HEK293T (cell line): ENCODE data around the gene CDKN2AIPNL.
"Not testable (repeated sequence)": the region's sequence is repeated elsewhere in the genome, so short reads cannot be mapped to it uniquely, and the experiment has no call there.

ENCODE experiments used
- CTCF ChIA-PET: fragments of 350-600 bp; formaldehyde crosslinking; extraction: SDS; loops from one replicate; lab custom pipeline; 2021; ENCODE audit warnings: antibody characterized with exemption, inconsistent platforms; lab: Yijun Ruan, JAX
- POLR2A ChIA-PET: fragments of 350-600 bp; formaldehyde crosslinking; extraction: SDS; loops from one replicate; lab custom pipeline; 2020; ENCODE audit warnings: antibody characterized with exemption, inconsistent platforms; lab: Yijun Ruan, JAX
- DNase-seq: peaks from one replicate; pipeline ENCODE4 v3.0.0; 2012; ENCODE audit warnings: mixed read lengths; ENCODE audit errors: extremely low spot score
- ARNT ChIP-seq: fragments of 450-650 bp; IDR thresholded peaks from 2 replicates; pipeline ENCODE4 v1.6.1; 2017; ENCODE audit warnings: mild to moderate bottlenecking
- BHLHE40 ChIP-seq: fragments of 450-650 bp; IDR thresholded peaks from 2 replicates; pipeline ENCODE4 v1.6.1; 2016; ENCODE audit warnings: mild to moderate bottlenecking, moderate library complexity, borderline replicate concordance
- CTBP1 ChIP-seq: fragments of 450-650 bp; IDR thresholded peaks from 2 replicates; pipeline ENCODE4 v1.6.1; 2016; ENCODE audit warnings: borderline replicate concordance
- ELF4 ChIP-seq: fragments of 450-650 bp; IDR thresholded peaks from 2 replicates; pipeline ENCODE4 v1.6.1; 2017; ENCODE audit warnings: antibody characterized with exemption
- FOXA1 ChIP-seq: fragments of 450-650 bp; IDR thresholded peaks from 2 replicates; pipeline ENCODE4 v1.6.1; 2016; ENCODE audit warnings: mild to moderate bottlenecking
- FOXK2 ChIP-seq: fragments of 450-650 bp; IDR thresholded peaks from 2 replicates; pipeline ENCODE4 v1.6.1; 2016; ENCODE audit warnings: mild to moderate bottlenecking
- FOXM1 ChIP-seq: fragments of 450-650 bp; IDR thresholded peaks from 2 replicates; pipeline ENCODE4 v1.6.1; 2017; ENCODE audit warnings: mild to moderate bottlenecking, borderline replicate concordance
- HDGF ChIP-seq: fragments of 450-650 bp; IDR thresholded peaks from 2 replicates; pipeline ENCODE4 v1.6.1; 2017; ENCODE audit warnings: antibody characterized with exemption, borderline replicate concordance
- L3MBTL2 ChIP-seq: fragments of 450-650 bp; conservative IDR thresholded peaks from 2 replicates; pipeline ENCODE4 v1.6.1; 2016; ENCODE audit warnings: mild to moderate bottlenecking
- LEF1 ChIP-seq: fragments of 450-650 bp; IDR thresholded peaks from 2 replicates; pipeline ENCODE4 v1.6.1; 2017; ENCODE audit warnings: mild to moderate bottlenecking, borderline replicate concordance
- NFRKB ChIP-seq: fragments of 450-650 bp; IDR thresholded peaks from 2 replicates; pipeline ENCODE4 v1.6.1; 2016; ENCODE audit warnings: mild to moderate bottlenecking, moderate library complexity
- SP1 ChIP-seq: fragments of 450-650 bp; IDR thresholded peaks from 2 replicates; pipeline ENCODE4 v1.6.1; 2017
- SUZ12 ChIP-seq: fragments of 450-650 bp; IDR thresholded peaks from 2 replicates; pipeline ENCODE4 v1.6.1; 2016; ENCODE audit warnings: mild to moderate bottlenecking
- TARDBP ChIP-seq: fragments of 450-650 bp; IDR thresholded peaks from 2 replicates; pipeline ENCODE4 v1.6.1; 2016
- ZNF384 ChIP-seq: fragments of 450-650 bp; IDR thresholded peaks from 2 replicates; pipeline ENCODE4 v1.6.1; 2016
- TF ChIP-seq, protein P1 (sequence below): fragments of 450-650 bp; IDR thresholded peaks from 2 replicates; pipeline ENCODE4 v1.6.1; 2016

Gene CDKN2AIPNL

DNA sequence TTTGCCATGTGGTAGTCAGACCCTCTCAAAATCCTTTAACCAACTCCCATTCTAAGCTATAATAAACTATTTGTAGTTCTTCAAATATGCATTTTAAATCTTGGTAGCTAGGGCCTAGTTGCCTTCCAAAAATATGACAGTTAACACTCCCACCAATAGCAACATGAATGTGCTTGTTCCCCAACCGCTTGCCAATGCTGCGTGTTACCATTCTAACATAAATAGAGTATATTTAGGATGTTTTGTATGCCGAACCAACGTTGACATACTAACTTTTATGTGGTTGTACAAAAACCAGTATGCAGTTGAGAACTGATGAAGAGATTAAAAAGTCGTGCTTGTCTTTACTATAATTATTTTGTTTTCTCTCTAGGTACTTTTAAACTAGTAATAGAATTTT lies 31.3 kb downstream of the CDKN2AIPNL start:
- ChIA-PET CTCF (no interaction called here), POLR2A (interaction anchor here (1.9 kb wide), 1 partner anchor 8 kb away, joined by 7 read pairs; no protein-coding TSS in a partner anchor)
- TF ChIP-seq BHLHE40 (no peak), NFRKB (no peak), ELF4 (no peak), LEF1 (no peak), ARNT (no peak), FOXM1 (no peak)
- TF ChIP-seq, protein P1, sequence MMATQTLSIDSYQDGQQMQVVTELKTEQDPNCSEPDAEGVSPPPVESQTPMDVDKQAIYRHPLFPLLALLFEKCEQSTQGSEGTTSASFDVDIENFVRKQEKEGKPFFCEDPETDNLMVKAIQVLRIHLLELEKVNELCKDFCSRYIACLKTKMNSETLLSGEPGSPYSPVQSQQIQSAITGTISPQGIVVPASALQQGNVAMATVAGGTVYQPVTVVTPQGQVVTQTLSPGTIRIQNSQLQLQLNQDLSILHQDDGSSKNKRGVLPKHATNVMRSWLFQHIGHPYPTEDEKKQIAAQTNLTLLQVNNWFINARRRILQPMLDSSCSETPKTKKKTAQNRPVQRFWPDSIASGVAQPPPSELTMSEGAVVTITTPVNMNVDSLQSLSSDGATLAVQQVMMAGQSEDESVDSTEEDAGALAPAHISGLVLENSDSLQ = no peak
- no peak for DNase-seq

DNA sequence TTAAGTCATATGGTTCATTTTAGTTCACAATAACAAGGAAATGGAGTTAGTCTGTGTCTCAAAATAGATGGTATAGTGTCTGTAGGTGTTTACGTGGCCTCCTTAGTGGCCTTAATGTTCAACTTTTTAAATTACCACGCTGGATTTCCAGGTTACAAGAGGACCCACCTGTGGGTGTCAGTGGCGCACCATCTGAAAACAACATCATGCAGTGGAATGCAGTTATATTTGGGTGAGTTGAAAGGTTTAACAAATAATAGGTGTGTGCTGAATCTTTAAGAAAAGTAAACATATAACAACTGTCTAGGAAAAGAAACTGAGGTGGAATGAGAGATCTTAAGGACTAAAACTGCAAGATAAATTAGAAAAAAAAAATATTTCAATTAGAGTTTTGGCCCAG lies 37.4 kb downstream of the CDKN2AIPNL start:
- ChIA-PET POLR2A (no interaction called here), CTCF (no interaction called here)
- DNase-seq = no peak
- TF ChIP-seq BHLHE40 = no peak
- TF ChIP-seq FOXK2 = no peak
- TF ChIP-seq, protein P1 = no peak
- no peak for TF ChIP-seq LEF1
- no peak for TF ChIP-seq CTBP1
- TF ChIP-seq L3MBTL2 = no peak
- no peak for TF ChIP-seq SUZ12
- no peak for TF ChIP-seq FOXA1
- TF ChIP-seq ARNT = no peak
- no peak for TF ChIP-seq SP1
- TF ChIP-seq ZNF384 = no peak
- no peak for TF ChIP-seq HDGF
- TF ChIP-seq TARDBP = no peak
- no peak for TF ChIP-seq ELF4
- no peak for TF ChIP-seq FOXM1
- TF ChIP-seq NFRKB = no peak

DNA sequence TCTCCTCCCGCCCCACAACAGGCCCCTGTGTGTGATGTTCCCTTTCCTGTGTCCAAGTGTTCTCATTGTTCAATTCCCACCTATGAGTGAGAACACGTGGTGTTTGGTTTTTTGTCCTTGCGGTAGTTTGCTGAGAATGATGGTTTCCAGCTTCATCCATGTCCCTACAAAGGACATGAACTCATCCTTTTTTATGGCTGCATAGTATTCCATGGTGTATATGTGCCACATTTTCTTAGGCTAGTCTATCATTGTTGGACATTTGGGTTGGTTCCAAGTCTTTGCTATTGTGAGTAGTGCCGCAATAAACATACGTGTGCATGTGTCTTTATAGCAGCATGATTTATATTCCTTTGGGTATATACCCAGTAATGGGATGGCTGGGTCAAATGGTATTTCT lies 38.0 kb downstream of the CDKN2AIPNL start:
- DNase-seq, CTCF ChIA-PET, POLR2A ChIA-PET: not testable (repeated sequence)

DNA sequence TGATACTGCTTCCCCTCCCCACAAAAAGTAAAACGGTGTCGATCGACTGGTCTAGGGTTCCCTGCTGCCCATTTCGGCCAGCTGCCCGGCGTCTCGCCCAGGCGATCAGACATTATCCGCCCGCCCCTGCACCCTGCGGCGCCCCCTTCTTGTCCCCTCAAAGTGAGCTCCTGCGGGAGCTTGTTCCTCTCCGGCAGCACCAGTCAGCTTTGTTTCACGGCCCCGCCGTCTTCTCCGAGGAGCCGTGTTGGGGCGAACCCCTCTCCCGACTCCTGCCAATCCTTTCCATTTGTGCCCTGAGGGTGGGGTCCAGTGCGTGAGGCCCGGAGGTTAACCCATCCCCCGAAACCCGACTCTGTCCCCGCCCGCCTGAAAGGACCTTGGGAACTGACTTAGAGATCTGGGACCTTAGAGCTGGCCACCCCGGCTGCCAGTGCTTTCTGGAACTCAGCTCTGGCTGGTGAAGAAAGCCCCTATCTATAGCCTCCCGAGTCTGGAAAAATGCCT lies 39.8 kb downstream of the CDKN2AIPNL start:
- ChIA-PET POLR2A (interaction anchor here (0.5 to 2.0 kb wide), 19 partner anchors 9 to 209 kb away, joined by 3 to 15 read pairs (median 4); partner anchors contain the start of gene CDKN2AIPNL), CTCF (interaction anchor here (0.6 to 1.0 kb wide), 6 partner anchors 10 to 173 kb away, joined by 3 to 4 read pairs (median 3); partner anchors contain the start of gene CDKN2AIPNL)
- TF ChIP-seq SP1 = no peak
- no peak for TF ChIP-seq NFRKB
- TF ChIP-seq ZNF384 = no peak
- no peak for TF ChIP-seq FOXK2
- TF ChIP-seq ARNT = no peak
- no peak for TF ChIP-seq SUZ12
- TF ChIP-seq BHLHE40 = no peak
- TF ChIP-seq LEF1 = no peak
- TF ChIP-seq TARDBP = no peak
- no peak for TF ChIP-seq ELF4
- no peak for TF ChIP-seq FOXM1
- DNase-seq = peak; percentile 9

DNA sequence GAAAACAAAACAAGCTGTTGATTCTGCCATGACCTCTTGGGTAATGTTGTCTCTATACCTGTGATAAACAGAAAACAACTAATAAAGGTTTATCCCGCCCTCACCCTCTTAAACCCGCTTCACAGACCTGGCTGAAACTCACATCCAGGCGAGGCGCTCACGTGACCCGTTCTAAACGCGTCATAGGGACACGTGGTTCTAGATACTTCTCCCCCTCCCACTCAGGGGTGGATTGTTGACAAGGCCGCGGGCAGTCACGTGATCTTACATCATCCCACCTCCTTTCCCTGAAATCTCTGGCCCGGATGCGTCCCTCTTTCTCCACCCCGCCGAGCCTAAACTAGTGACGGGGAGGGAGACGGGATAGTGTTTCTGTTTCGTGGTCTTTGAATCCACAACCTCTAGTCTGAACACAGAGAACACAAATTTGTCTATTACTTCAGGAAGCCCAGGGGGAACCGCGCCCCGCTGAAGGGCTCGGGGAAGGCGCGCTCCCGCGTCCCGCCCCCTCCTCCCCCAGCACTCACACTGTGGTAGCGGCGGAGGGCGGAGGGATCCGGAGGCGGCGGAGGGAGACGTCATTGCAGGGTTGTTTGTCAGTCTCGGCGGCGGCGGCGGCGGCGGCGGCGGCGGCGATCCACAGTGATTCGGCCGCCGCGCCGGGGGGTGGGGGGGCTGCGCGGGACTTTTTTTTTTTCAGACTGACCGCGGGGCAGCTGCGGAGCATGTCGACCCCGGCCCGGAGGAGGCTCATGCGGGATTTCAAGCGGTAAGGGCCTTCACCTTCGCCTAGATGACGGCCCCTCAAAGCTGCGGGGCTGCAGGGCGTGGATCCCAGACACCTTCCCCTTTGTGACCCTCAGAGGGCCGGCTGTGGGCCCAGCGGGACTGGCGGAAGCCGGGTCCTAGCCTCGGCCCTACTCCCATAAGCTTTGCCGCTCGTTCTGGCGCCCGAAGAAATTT lies 40.5 kb downstream of the CDKN2AIPNL start, which contains the start of gene UBE2B:
UBE2B (plus strand) TSS at position 699 of the 963 bp plus-strand sequence; CDS start at position 726, 27 bp downstream.
- CTCF ChIA-PET = interaction anchor here (0.6 to 1.0 kb wide), 2 partner anchors 34 to 40 kb away, joined by 3 to 4 read pairs; partner anchors contain the start of gene CDKN2AIPNL
- POLR2A ChIA-PET = interaction anchor here (0.5 to 2.0 kb wide), 18 partner anchors 8 to 210 kb away, joined by 3 to 15 read pairs (median 4); partner anchors contain the start of gene CDKN2AIPNL
- TF ChIP-seq SP1 (peak; percentile 93), ZNF384 (no peak), FOXM1 (no peak), L3MBTL2 (peak; percentile 93), BHLHE40 (peak; percentile 82)
- DNase-seq = peak; percentile 82

DNA sequence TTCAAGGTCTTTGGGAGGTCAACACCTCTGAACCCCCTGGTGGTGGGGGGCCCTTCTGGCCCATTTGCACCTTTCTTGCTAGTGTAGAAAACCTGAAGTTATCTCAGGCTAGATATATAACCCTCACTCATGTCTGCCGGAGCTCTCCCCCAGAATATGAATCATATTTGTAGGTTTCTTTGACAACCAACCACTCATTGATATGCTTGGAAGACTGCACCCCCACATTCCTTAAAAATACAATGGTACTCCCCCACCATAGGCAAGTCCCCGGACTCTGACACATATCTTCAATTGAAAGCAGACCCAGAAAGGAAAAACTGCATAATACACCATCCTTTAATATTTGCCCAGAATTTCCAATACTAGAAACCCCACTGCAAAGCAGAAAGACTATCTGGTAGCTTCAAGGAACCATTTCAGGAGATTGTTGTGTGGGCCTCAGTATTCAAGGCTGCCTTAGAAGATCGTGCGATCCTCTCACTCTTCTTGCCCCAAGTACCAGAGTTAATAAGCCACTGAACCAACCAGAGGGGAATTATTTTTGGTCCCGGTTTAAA lies 41.3 kb downstream of the CDKN2AIPNL start:
- no peak for TF ChIP-seq L3MBTL2
- no peak for TF ChIP-seq FOXA1
- TF ChIP-seq FOXK2 = no peak
- no peak for DNase-seq
- POLR2A ChIA-PET = interaction anchor here (1.4 to 1.5 kb wide), 2 partner anchors 20 to 193 kb away, joined by 3 to 4 read pairs; no protein-coding TSS in a partner anchor
- CTCF ChIA-PET = interaction anchor here (0.6 kb wide), 1 partner anchor 35 kb away, joined by 3 read pairs; no protein-coding TSS in a partner anchor

DNA sequence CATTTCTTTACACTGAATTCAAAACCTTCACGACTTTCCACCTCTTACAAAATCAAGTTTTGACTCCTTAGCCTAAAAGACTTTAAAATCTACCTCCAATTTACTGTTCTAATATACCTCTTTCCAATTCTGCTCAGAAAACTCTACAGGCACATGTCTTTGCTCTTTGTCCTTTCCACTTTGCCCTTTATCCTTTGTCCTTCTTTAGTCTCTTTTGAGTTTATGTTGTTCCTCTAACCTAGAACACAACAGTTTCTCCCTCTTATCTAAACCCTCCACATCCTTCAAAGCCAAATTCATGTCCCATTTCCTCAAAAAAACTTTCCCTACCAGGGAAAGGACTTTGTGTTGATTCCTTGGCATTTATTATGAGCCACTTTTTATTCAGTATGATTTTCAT lies 46.1 kb downstream of the CDKN2AIPNL start:
- ChIA-PET CTCF (no interaction called here), POLR2A (no interaction called here)
- TF ChIP-seq, protein P1 = no peak
- no peak for TF ChIP-seq FOXK2
- no peak for TF ChIP-seq LEF1
- TF ChIP-seq ELF4 = no peak
- TF ChIP-seq FOXA1 = no peak
- TF ChIP-seq L3MBTL2 = no peak
- DNase-seq = no peak
